H1 (cell line): ENCODE results near the gene LANCL2. TPM values are rescaled to one million over a fixed set of nuclear protein-coding genes. Genes with fewer than 3 reads are reported as not detected.
"Not testable (repeated sequence)": the region's sequence is repeated elsewhere in the genome, so short reads cannot be mapped to it uniquely, and the experiment has no call there.

Source experiments
- CTCF ChIA-PET: fragments of 300-600 bp; sonication (Branson Sonifier 250); formaldehyde crosslinking; loops from one replicate; lab custom pipeline; 2021; ENCODE audit not compliant: partially characterized antibody; lab: Charles Lee
- POLR2A ChIA-PET: fragments of 300-600 bp; sonication (Branson Sonifier 250); formaldehyde crosslinking; loops from one replicate; lab custom pipeline; 2021; ENCODE audit warnings: inconsistent platforms; ENCODE audit not compliant: partially characterized antibody; lab: Charles Lee
- DNase-seq, 2 experiments: peaks; one replicate each; pipeline versions ENCODE4 v3.0.0 to v3.0.0-alpha.2; 2010 to 2022; ENCODE audit warnings: low spot score in 2 of 2, low read depth in 1 of 2, mixed read lengths in 1 of 2
- FAIRE-seq: peaks from 2 replicates; lab custom pipeline; 2011; peaks lifted over from hg19 to GRCh38; lab: Jason Lieb, UNC
- H2AFZ ChIP-seq: 2 replicates; pipeline ENCODE4 v1.8.1; 2012; ENCODE audit warnings: low read length, inconsistent platforms
- H2AK5ac ChIP-seq: 2 replicates; pipeline ENCODE4 v1.6.1; 2013; ENCODE audit warnings: low read depth, low read length
- H2BK120ac ChIP-seq: replicated peaks from 2 replicates; pipeline ENCODE3; 2013; ENCODE audit warnings: low read depth, low read length, inconsistent platforms
- H2BK12ac ChIP-seq: 2 replicates; pipeline ENCODE4 v1.6.1; 2013; ENCODE audit warnings: low read depth, low read length
- H2BK15ac ChIP-seq: 2 replicates; pipeline ENCODE4 v1.6.1; 2013; ENCODE audit warnings: low read length
- H2BK20ac ChIP-seq: 2 replicates; pipeline ENCODE4 v1.6.1; 2013; ENCODE audit warnings: low read length
- H2BK5ac ChIP-seq: 2 replicates; pipeline ENCODE4 v1.6.1; 2013; ENCODE audit warnings: low read depth, low read length
- H3K14ac ChIP-seq: 2 replicates; pipeline ENCODE4 v1.6.1; 2013; ENCODE audit warnings: inconsistent platforms; ENCODE audit not compliant: insufficient read length
- H3K18ac ChIP-seq: 2 replicates; pipeline ENCODE4 v1.6.1; 2013; ENCODE audit warnings: low read length; ENCODE audit errors: extremely low read depth
- H3K23ac ChIP-seq: 2 replicates; pipeline ENCODE4 v1.6.1; 2013; ENCODE audit warnings: inconsistent platforms; ENCODE audit not compliant: insufficient read length
- H3K23me2 ChIP-seq: 2 replicates; pipeline ENCODE4 v1.6.1; 2013; ENCODE audit warnings: low read depth, low read length
- H3K27ac ChIP-seq: 2 replicates; pipeline ENCODE4 v1.6.1; 2011; ENCODE audit warnings: low read depth, low read length, inconsistent platforms
- H3K27me3 ChIP-seq, 4 experiments: replicated peaks in 1 of 4; 1 replicate in 1 of 4; 2 replicates in 3 of 4; pipeline versions ENCODE4 v1.6.1 to v1.8.1; 2011 to 2013; ENCODE audit warnings: low read length in 3 of 4, mild to moderate bottlenecking in 3 of 4, inconsistent platforms in 2 of 4, mixed read lengths in 2 of 4, moderate library complexity in 1 of 4; ENCODE audit not compliant: control insufficient read depth in 3 of 4, insufficient read depth in 3 of 4; ENCODE audit errors: extremely low read depth in 1 of 4
- H3K36me3 ChIP-seq, 4 experiments: 2 replicates each; pipeline versions ENCODE4 v1.6.1 to v1.8.1; 2011 to 2013; ENCODE audit warnings: mild to moderate bottlenecking in 4 of 4, low read length in 3 of 4, moderate library complexity in 2 of 4, control low read depth in 1 of 4, inconsistent platforms in 1 of 4; ENCODE audit not compliant: insufficient read depth in 4 of 4, control insufficient read depth in 2 of 4
- H3K4ac ChIP-seq: replicated peaks from 2 replicates; pipeline ENCODE3; 2013; ENCODE audit warnings: low read length, low read depth, mixed read lengths, inconsistent platforms; ENCODE audit not compliant: insufficient read length
- H3K4me1 ChIP-seq, 4 experiments: replicated peaks in 1 of 4; 1 replicate in 1 of 4; 2 replicates in 3 of 4; pipeline versions ENCODE4 v1.6.1 to v1.8.1; 2011 to 2013; ENCODE audit warnings: low read length in 3 of 4, inconsistent platforms in 2 of 4, mixed read lengths in 1 of 4; ENCODE audit not compliant: insufficient read depth in 4 of 4, control insufficient read depth in 3 of 4
- H3K4me2 ChIP-seq, 2 experiments: 2 replicates each; pipeline versions ENCODE4 v1.6.1 to v1.8.1; 2011 to 2013; ENCODE audit warnings: low read depth in 2 of 2, low read length in 2 of 2, control low read depth in 1 of 2, inconsistent platforms in 1 of 2, mild to moderate bottlenecking in 1 of 2; ENCODE audit not compliant: insufficient read depth in 1 of 2
- H3K4me3 ChIP-seq, 4 experiments: fragments of 200-600, 300-600 bp in 1 of 4; sonication (generic), shearing (Covaris generic), sonication (Bioruptor Twin) in 1 of 4; 2 replicates each; pipeline versions ENCODE4 v1.5.1 to v1.8.1; 2011 to 2016; ENCODE audit warnings: low read length in 4 of 4, low read depth in 3 of 4, control low read depth in 2 of 4, inconsistent platforms in 2 of 4, mild to moderate bottlenecking in 2 of 4, mixed read lengths in 1 of 4, moderate library complexity in 1 of 4; ENCODE audit not compliant: insufficient read depth in 2 of 4; ENCODE audit errors: extremely low read depth in 1 of 4
- H3K56ac ChIP-seq: replicated peaks from 2 replicates; pipeline ENCODE3; 2013; ENCODE audit warnings: low read depth, mild to moderate bottlenecking, mixed read lengths, low read length, inconsistent platforms; ENCODE audit not compliant: insufficient read length
- H3K79me1 ChIP-seq: 2 replicates; pipeline ENCODE4 v1.6.1; 2013; ENCODE audit warnings: low read depth, low read length, control low read depth
- H3K79me2 ChIP-seq, 2 experiments: 2 replicates each; pipeline versions ENCODE4 v1.6.1 to v1.8.1; 2012 to 2013; ENCODE audit warnings: low read length in 2 of 2, mild to moderate bottlenecking in 2 of 2, inconsistent platforms in 1 of 2; ENCODE audit not compliant: insufficient read depth in 2 of 2, control insufficient read depth in 1 of 2
- H3K9ac ChIP-seq, 4 experiments: replicated peaks in 1 of 4; 1 replicate in 1 of 4; 2 replicates in 3 of 4; pipeline versions ENCODE4 v1.6.1 to v1.8.1; 2011 to 2013; ENCODE audit warnings: low read depth in 3 of 4, low read length in 3 of 4, control low read depth in 2 of 4, mild to moderate bottlenecking in 2 of 4, moderate library complexity in 2 of 4, inconsistent platforms in 1 of 4; ENCODE audit errors: extremely low read depth in 1 of 4
- H3K9me3 ChIP-seq, 2 experiments: 2 replicates each; pipeline versions ENCODE4 v1.6.1 to v1.8.1; 2012 to 2013; ENCODE audit warnings: mild to moderate bottlenecking in 2 of 2, moderate library complexity in 2 of 2, control low read depth in 1 of 2, inconsistent platforms in 1 of 2, low read depth in 1 of 2, low read length in 1 of 2, mixed read lengths in 1 of 2; ENCODE audit not compliant: insufficient read depth in 2 of 2
- H4K20me1 ChIP-seq, 2 experiments: replicated peaks in 1 of 2; 2 replicates each; pipeline versions ENCODE3 to v1.8.1; 2011 to 2013; ENCODE audit warnings: inconsistent platforms in 2 of 2, low read length in 2 of 2, mild to moderate bottlenecking in 1 of 2; ENCODE audit not compliant: insufficient read depth in 2 of 2, control insufficient read depth in 1 of 2
- H4K5ac ChIP-seq: 2 replicates; pipeline ENCODE4 v1.6.1; 2013; ENCODE audit warnings: low read length, low read depth, mixed read lengths, inconsistent platforms; ENCODE audit not compliant: insufficient read length
- H4K8ac ChIP-seq: 2 replicates; pipeline ENCODE4 v1.8.0; 2013; ENCODE audit warnings: mild to moderate bottlenecking, moderate library complexity, low read length, inconsistent platforms; ENCODE audit not compliant: insufficient read depth; ENCODE audit errors: extremely low read depth
- H4K91ac ChIP-seq: replicated peaks from 2 replicates; pipeline ENCODE3; 2013; ENCODE audit warnings: low read length, mixed read lengths, inconsistent platforms; ENCODE audit not compliant: insufficient read length
- WGBS, 2 experiments: shearing (Covaris generic) in 1 of 2; methylation state at CpG; one replicate each; pipeline versions ENCODE4 v1.1.6 to v1.1.7; 2013 to 2015; ENCODE audit warnings: low lambda C conversion rate in 2 of 2, mixed read lengths in 2 of 2, inconsistent platforms in 1 of 2, low coverage in 1 of 2, missing lambda C conversion rate in 1 of 2; ENCODE audit not compliant: insufficient replicate concordance in 2 of 2, insufficient coverage in 1 of 2, insufficient read length in 1 of 2; ENCODE audit errors: extremely low coverage in 1 of 2, missing lambda C conversion rate in 1 of 2; 5-methylcytosine and 5-hydroxymethylcytosine counted together
- polyA plus RNA-seq, 7 experiments: library from polyadenylated mRNA; depleted of rRNA in 3 of 7; stranded (reverse) in 5 of 7; unstranded in 2 of 7; fragments of >200 nt in 5 of 7; fragments of 200-250 nt in 2 of 7; gene quantifications; 1 replicate in 5 of 7; 2 replicates in 1 of 7; 4 replicates in 1 of 7; pipeline versions ENCODE4 v1.2.1 to v1.2.3, GENCODE V29; 2011 to 2013; ENCODE audit warnings: missing spikeins in 2 of 7, mixed read lengths in 2 of 7
- total RNA-seq: library from RNA; stranded (reverse); fragmentation: NEBNext Ultra II Directional; extraction: Animal tissue kit (Norgen Biotek cat#: 25700); gene quantifications from 2 replicates; pipeline ENCODE4 v1.2.1, GENCODE V29; 2021

LANCL2 gene
- total and polyA plus RNA-seq, 2 of the 8 experiments (the other 6 are each of a cell fraction or from before 2014, with no cell fraction given) = 9.2 to 9.5 TPM

- not testable (repeated sequence) for DNase-seq, H3K23ac ChIP-seq, H3K18ac ChIP-seq, H2BK15ac ChIP-seq, H2BK120ac ChIP-seq, H4K20me1 ChIP-seq, H2BK5ac ChIP-seq, FAIRE-seq, H2BK20ac ChIP-seq, H3K79me2 ChIP-seq, H3K14ac ChIP-seq, H3K79me1 ChIP-seq, H3K36me3 ChIP-seq, H4K5ac ChIP-seq, H2BK12ac ChIP-seq, H3K4me2 ChIP-seq, H3K56ac ChIP-seq, H4K91ac ChIP-seq, H3K23me2 ChIP-seq, H3K9me3 ChIP-seq, H3K27ac ChIP-seq, H3K9ac ChIP-seq, H3K4me1 ChIP-seq, H4K8ac ChIP-seq, H3K27me3 ChIP-seq, H3K4me3 ChIP-seq, H2AFZ ChIP-seq, H3K4ac ChIP-seq, H2AK5ac ChIP-seq
- whole genome bisulfite sequencing, 2 experiments = 88% methylated on average over 4 of the region's 4 CpGs; no CpG with 5 or more reads in 1 of the 2 experiments
- POLR2A ChIA-PET = interaction anchor here (0.6 to 0.7 kb wide), 2 partner anchors 140 to 155 kb away, joined by 3 to 4 read pairs; no protein-coding TSS in a partner anchor
- CTCF ChIA-PET = interaction anchor here (0.7 kb wide), 1 partner anchor 54 kb away, joined by 3 read pairs; no protein-coding TSS in a partner anchor
These were observed 52.3 kb downstream of the LANCL2 start for GRCh38 chr7:55417456-55417855.
